ENCODE measurements around the gene STARD9.
"Not testable (repeated sequence)": the region's sequence is repeated elsewhere in the genome, so short reads cannot be mapped to it uniquely, and the experiment has no call there.

The STARD9 gene

GRCh38 chr15:42575188-42576039, at the start of gene STARD9:
STARD9 (plus strand) TSS chr15:42575606; CDS start chr15:42575716, 110 bp downstream.
- peak; percentile 88 for DNase-seq

GRCh38 chr15:42528970-42529369, 46.4 kb upstream of the STARD9 start:
- no peak for DNase-seq

DNA sequence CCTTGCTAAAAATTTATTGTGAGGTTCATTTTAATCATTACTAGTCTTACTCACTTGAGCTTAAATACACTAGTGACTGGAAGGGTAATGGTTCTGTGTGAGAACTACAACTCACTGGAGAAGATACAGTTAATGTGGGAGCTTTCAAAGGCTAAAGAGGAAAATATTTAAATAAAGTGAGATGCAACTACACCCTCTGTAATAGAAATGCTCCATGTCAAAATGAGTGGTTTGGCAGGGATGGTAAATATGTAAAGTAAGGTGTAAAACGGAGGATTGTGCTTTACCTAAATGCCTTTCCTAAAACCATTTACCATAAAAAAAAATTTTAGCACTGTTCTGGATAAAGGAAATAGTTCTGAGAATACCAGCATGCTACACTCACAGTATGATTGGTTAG, 42.2 kb upstream of the STARD9 start:
- DNase-seq = no peak

- no peak for DNase-seq
Measured at GRCh38 chr15:42544853-42545629, 30.4 kb upstream of the STARD9 start.

DNA sequence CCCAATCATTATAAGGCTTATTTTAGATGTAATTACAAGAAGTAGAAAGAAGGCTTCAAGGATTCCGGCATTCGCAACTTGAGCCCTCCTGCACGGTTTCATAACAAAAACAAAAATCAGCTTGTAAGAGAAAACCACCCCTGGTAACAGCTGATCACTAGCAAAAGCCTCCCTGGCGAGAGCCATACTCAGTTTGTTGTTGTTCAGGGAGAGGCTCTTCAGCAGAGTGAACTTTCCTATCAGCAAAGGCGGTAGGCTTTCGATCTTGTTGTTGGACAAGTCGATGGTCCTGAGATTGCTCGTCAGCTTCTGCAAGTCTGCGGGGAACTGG, 27.5 kb upstream of the STARD9 start:
- DNase-seq = no peak

GRCh38 chr15:42548249-42549031, 27.0 kb upstream of the STARD9 start, which contains the start of the genes HAUS2 and LRRC57:
HAUS2 (plus strand) TSS chr15:42548838; CDS start chr15:42548873, 35 bp downstream.
LRRC57 (minus strand) TSS chr15:42548793; CDS start chr15:42548434, 359 bp downstream.
- peak; percentile 56 for DNase-seq

GRCh38 chr15:42549032-42549491, 26.3 kb upstream of the STARD9 start:
- DNase-seq = peak; percentile 4

DNA sequence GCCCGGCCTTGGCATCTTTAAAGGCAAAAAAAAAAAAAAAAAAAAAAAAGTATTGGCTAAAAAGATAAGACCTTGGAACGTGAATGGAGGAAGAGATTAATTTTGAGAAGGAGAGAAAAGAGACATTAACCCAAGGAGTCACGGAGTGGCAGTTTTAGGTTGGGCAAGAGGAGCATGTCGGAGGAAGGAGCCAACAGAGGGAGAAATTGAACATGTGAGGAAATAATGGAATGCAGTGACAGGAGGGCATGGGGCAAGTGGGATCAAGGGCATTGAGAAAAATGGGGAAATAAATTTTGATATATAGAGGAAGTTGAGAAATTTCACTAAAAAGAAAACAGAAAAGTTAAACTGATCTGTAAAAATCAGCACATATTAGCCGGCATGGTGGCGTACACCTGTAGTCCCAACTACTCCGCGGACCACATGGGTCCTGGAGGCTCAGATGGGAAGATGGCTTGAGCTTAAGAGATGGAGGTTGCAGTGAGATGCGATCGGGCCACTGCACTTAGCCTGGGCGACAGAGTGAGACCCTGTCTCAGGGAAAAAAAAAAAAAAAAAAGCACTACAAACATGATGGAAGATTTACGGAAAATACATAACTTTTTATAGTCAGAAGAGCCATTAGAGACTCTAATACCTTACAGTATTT, 25.5 kb upstream of the STARD9 start:
- DNase-seq = no peak

DNA sequence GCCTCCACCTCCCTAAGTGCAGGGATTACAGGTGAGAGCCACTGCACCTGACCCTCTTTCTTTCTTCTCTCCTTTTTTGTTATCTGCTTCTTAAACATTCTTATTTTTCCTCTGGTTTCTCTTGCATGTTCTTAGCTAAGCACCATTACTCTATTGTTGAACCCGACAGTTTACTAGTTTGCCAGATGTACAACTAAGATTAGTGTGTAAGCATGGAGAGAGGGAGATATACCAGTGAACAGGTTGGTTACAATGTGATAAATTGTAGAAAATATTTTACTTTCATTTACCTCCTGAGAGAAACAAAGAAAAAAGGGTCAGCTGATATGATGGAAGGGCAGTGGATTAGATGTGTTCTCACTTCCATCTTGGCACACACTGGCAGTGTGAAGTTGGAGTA, 21.9 kb upstream of the STARD9 start:
- no peak for DNase-seq

DNA sequence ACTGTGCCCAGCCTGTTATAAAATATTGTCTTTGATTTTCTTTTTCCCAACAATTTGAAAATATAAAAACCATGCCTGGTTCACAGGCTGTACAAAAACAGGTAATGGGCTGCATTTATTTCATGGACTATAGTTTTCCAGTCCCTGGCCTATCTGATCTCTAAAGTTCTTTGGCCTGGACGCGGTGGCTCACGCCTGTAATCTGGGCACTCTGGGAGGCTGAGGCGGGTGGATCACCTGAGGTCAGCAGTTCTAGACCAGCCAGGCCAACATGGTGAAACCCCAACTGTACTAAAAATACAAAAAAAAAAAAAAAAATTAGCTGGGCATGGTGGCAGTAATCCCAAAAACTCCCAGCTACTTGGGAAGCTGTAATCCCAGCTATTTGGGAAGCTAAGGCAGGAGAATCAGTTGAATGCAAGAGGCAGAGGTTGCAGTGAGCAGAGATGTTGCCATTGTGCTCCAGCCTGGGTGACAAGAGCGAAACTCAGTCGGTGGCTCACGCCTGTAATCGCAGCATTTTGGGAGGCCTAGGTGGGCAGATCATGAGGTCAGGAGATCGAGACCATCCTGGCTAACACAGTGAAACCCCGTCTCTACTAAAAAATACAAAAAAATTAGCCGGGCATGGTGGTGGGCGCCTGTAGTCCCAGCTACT, 18.7 kb upstream of the STARD9 start:
- DNase-seq = not testable (repeated sequence)

DNA sequence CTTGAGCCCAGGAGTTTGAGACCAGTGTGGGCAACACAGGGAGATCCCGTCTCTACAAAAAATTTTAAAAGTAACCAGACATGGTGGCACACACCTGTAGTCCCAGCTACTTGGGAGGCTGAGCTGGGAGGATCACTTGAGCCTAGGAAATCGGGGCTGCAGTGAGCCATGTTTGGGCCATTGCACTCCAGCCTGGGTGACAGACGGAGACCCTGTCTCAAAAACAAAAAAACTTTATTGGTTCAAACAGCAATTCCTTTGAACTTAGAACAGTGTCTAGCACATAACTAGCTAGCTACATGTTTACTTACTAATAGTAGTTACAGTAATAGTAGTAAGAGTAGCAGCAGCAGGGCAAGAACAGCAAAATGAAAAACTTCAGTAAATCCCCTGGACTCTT, 16.7 kb upstream of the STARD9 start:
- DNase-seq = no peak

- no peak for DNase-seq
Measured at GRCh38 chr15:42576040-42576594, 711 bp downstream of the STARD9 start.

DNA sequence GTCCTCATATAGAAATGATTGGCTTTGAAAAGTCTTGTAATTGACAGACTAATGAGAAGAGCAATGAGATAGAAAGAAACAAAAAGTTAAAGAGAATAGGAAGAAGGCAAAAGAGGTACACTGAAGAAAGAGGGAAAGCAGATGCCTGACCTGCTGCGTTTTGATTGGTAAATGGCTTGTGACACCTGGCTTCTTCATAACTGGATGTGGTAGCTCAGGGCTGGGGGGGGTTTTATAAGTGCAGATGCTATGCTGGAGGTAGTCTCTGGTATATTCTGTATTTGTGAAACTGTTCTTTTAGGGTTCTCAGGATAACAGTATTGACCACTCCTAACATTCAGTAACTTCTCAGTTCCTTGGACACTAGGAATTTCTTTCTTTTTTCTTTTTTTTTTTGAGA, 1.4 kb downstream of the STARD9 start:
- peak; percentile 2 for DNase-seq

DNA sequence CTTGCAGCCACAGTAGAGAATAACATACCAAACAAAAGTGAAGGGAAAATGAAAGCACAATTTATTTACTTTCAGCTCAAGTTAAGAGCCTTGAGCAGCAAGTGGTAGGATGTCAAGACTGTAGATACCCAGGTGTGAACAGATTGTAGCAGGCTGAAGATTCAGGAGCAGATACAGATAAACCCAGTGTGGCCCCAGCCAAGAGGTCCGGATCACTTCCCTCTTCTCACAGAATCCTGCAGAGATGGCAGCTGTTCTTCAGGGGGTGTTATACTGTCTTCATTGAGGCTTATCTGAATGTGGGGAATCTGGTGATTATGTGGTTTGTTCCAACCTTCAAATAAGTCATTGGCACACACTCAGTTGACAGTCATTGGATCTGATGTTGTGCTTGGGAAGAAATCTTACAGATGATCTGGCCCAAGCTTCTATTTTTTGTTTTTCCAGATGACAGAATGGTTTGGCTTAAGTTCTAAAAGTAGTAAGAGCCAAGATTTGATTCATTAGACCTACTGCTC, 2.2 kb downstream of the STARD9 start:
- DNase-seq = no peak

DNA sequence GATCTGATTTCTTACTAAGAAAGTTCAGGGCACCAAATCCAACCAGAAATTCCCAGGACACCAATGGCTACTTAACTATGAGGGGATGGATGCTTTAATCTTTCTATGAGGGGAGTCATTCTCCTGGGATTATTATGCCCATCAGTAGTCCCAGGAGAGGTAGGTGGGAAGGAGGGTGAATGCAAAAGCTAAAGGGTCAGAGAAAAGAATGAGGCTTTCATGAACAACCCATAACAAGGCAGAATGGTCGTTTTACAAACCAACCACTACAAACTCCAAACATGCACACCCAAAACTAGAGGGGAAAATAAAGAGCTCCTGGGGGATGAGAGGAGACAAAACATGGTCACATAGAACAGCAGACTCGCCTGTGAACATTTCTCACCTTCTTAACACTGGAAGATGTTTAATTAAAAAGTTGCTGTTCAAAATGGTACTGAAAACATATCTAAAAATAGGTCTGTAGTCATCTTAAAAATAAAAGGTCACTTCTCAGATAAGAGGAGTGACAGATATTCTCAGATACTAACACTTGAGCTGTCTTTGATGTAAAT, 3.7 kb downstream of the STARD9 start:
- no peak for DNase-seq

- peak; percentile 80 for DNase-seq
Measured at GRCh38 chr15:42581272-42581730, 5.9 kb downstream of the STARD9 start.

GRCh38 chr15:42582569-42583375, 7.4 kb downstream of the STARD9 start:
- no peak for DNase-seq

DNA sequence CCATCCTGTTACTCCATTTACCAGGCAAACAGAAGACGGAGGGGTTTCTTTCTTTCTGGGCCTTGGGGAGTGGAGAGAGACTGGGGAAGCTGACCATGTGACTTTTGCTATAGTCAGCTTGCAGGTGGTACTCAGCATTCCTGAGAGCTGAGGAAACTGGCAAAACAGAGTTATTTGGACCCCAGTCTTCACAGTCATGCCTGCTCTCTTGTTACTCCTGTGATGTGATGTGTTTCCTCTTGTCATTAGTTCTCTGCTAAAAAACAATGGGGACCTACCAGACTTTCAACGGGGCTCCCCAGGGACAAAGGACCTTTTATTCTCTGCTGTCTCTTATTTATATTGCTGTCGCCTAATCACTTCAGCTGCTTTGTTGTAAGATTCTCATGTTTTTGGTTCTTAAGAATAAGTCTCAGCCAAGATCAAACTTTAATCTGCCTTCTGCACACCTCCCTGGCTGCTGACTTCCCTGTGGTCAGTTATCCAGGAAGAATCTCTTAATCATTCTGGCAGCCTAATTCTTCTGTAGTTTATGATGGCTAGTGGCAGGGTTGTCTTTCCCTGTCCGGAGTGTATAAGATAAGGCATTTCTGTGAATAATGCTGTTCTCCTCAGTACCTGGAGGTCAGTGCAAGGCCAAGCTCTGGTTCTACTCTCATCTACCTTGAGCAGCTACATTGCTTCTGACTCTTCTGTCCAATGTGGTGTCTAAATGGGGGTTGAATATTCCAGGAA, 8.8 kb downstream of the STARD9 start:
- DNase-seq = no peak

DNA sequence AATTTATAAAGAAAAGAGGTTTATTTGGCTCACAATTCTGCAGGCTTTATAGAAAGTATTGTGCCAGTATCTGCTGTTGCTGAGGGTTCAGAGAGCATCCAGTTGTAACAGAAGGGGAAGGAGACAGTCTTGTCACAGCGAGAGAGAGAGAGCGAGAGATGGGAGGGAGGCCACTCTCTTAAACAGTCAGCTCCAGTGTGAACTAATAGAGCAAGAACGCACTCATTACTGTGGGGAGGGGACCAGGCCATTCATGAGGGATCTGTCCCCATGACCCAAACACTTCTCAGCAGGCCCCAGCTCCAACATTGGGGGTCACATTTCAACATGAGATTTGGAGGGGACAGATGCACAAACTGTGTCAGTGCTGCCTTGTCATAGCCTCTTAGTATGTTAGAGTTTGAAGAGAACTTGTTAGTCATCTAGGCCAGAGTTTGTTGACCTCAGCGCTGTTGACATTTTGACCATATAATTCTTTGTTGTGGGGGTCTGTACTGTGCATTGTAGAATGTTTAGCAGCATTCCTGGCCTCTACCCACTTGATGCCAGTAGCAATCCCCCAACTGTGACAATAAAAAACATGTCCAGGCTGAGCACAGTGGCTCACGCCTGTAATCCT, 15.3 kb downstream of the STARD9 start:
- no peak for DNase-seq
